Ovary (tissue), 9 donors: ENCODE results near the gene SPOCK1. TPM values are rescaled to one million over a fixed set of nuclear protein-coding genes. Genes with fewer than 3 reads are reported as not detected.

ENCODE experiments used
- DNase-seq, 5 donors: peaks; one replicate each; pipeline ENCODE4 v3.0.0-alpha.2; 2019 to 2020
- H3K27ac ChIP-seq, 2 donors: fragments of 200-600 bp; one replicate each; pipeline versions ENCODE4 v1.5.1 to v1.8.0; 2019 to 2022
- H3K27me3 ChIP-seq: fragments of 200-600 bp; one replicate; pipeline ENCODE4 v1.8.0; 2022
- H3K36me3 ChIP-seq: fragments of 200-600 bp; sonication (generic); one replicate; pipeline ENCODE4 v1.5.1; 2019
- H3K4me1 ChIP-seq: one replicate; pipeline ENCODE4 v1.8.1; 2013; ENCODE audit warnings: mild to moderate bottlenecking, moderate library complexity; ENCODE audit not compliant: insufficient read depth
- H3K4me3 ChIP-seq: fragments of 200-600 bp; sonication (generic); one replicate; pipeline ENCODE4 v1.5.1; 2017
- H3K9me3 ChIP-seq, 2 donors: fragments of 200-600 bp in 1 of 2; sonication (generic) in 1 of 2; one replicate each; pipeline versions ENCODE4 v1.5.1 to v1.8.1; 2013 to 2019; ENCODE audit warnings: mild to moderate bottlenecking in 1 of 2, moderate library complexity in 1 of 2
- EP300 ChIP-seq: sonication (generic); formaldehyde crosslinking; IDR thresholded peaks from one replicate; pipeline ENCODE4 v1.6.1; 2017; ENCODE audit warnings: antibody characterized with exemption
- POLR2A ChIP-seq: fragments of 450-650 bp; IDR thresholded peaks from one replicate; pipeline ENCODE4 v1.6.1; 2017; ENCODE audit warnings: antibody characterized with exemption, mild to moderate bottlenecking, moderate library complexity
- WGBS, 3 donors: extraction: QIAGEN DNeasy Blood & Tissue Kit in 1 of 3; methylation state at CpG; one replicate each; pipeline versions ENCODE4 v1.1.5 to v1.1.7; 2013 to 2017; 5-methylcytosine and 5-hydroxymethylcytosine counted together
- intact Hi-C, 4 donors: fragments of 100-400 bp; cut with DNase I; formaldehyde crosslinking; loops; one replicate each; pipeline versions ENCODE4 v1.11.0 to v1.15.1; 2022 to 2023
- polyA plus RNA-seq, 2 donors: library from polyadenylated mRNA; stranded (reverse); fragments of 200-250 nt in 1 of 2; fragments of 350-450 nt in 1 of 2; fragmentation: Illumina TruSeq in 1 of 2; extraction: RNeasy Lipid Tissue Mini Kit (QIAGEN cat#74804) in 1 of 2; gene quantifications; one replicate each; pipeline ENCODE4 v1.2.3, GENCODE V29; 2013 to 2014
- total RNA-seq, 7 donors: library from RNA; depleted of rRNA in 2 of 7; stranded (reverse); fragments of >200 nt in 2 of 7; fragmentation: NEBNext Ultra II Directional in 3 of 7; extraction: Animal tissue kit (Norgen Biotek cat#: 25700) in 3 of 7; gene quantifications; one replicate each; pipeline versions ENCODE4 v1.1.0 to v1.2.4, GENCODE V29; 2016 to 2023
- TF ChIP-seq, protein P1 (sequence below), 3 donors: fragments of 450-650 bp in 2 of 3; fragments of 200-600 bp in 1 of 3; IDR thresholded peaks; one replicate each; pipeline versions ENCODE4 v1.5.1 to v1.8.0; 2016 to 2022; ENCODE audit warnings: antibody characterized with exemption in 3 of 3, mild to moderate bottlenecking in 1 of 3
- donor health status: DM: no; HTN: no; CAD: no; lungs with moderate emphysema.
- donor health status: DM: no; HTN: no; CAD: no.
- donor health status: Bipolar disorder and iron deficiency.
- donor health status: DM: yes; HTN: yes; CAD: no.
- donor health status: DM: no; HTN: no; CAD: no.
- donor health status: DM: yes; HTN: yes; CAD: no.

The SPOCK1 gene
- total and polyA plus RNA-seq, 9 donors: 1.3 to 42.6 (median 10.8) TPM

DNA sequence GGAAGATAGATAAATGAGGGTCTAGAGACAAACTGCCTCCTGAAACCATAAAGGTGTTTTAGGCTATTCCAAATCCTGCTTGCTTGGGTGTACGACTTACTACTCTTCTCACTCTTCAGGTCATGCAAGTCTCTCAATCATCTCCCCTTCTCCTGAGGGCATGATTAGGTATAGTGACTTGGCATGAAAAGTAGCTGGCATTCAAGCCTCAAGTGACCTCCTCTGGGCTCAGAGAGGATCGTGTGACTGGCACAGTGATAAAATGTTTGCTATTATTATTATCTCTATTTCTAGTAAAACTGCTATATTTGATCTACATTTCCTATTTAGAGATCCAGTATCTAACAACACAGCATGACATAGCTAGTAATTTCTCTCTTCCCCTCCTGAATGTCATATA, 494.8 kb downstream of the SPOCK1 start:
- WGBS, 3 donors: 67 to 89% (median 69%) methylated on average over 2 of the region's 2 CpGs
- no peak for DNase-seq
- Histone ChIP-seq H3K9me3 (no peaks in the 10 kb centered on the region), H3K27ac (no peak overlapping the region), H3K27me3 (no peaks in the 10 kb centered on the region), H3K36me3 (no peaks in the 10 kb centered on the region), H3K4me1 (no peaks in the 10 kb centered on the region), H3K4me3 (no peak overlapping the region)
- TF ChIP-seq POLR2A (no peak), EP300 (no peak)
- TF ChIP-seq, protein P1, sequence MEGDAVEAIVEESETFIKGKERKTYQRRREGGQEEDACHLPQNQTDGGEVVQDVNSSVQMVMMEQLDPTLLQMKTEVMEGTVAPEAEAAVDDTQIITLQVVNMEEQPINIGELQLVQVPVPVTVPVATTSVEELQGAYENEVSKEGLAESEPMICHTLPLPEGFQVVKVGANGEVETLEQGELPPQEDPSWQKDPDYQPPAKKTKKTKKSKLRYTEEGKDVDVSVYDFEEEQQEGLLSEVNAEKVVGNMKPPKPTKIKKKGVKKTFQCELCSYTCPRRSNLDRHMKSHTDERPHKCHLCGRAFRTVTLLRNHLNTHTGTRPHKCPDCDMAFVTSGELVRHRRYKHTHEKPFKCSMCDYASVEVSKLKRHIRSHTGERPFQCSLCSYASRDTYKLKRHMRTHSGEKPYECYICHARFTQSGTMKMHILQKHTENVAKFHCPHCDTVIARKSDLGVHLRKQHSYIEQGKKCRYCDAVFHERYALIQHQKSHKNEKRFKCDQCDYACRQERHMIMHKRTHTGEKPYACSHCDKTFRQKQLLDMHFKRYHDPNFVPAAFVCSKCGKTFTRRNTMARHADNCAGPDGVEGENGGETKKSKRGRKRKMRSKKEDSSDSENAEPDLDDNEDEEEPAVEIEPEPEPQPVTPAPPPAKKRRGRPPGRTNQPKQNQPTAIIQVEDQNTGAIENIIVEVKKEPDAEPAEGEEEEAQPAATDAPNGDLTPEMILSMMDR (IDR thresholded peaks at IDR 0.05): no peak
- intact Hi-C loops: no loop called here

DNA sequence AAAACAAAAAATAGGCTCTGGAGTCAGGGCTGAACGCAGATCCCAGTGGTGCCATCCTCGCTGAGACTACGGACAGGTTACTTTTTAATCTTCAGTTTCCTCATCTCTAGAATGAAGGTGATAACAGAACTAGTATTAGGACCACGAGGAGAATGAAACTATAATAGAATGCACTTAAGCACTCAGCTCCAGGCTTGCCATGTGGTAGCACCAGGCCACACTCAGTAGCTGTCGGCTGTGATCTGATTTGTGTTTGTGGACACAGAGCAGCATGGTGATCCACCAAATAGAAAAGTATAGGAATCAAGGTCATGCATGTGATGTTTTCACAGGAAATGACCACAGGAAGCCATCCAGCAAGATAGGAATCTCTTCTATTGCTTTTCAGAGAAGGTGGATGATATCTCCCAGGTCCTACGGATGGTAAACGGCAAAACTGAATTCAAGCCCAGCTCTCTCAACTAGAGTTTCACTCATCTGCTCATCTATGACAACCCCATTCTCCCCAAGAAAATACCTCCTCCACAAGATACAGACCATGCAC, 498.0 kb downstream of the SPOCK1 start:
- no peak overlapping the region for H3K27ac ChIP-seq
- no peaks in the 10 kb centered on the region for H3K9me3 ChIP-seq
- no peak for DNase-seq
- no peaks in the 10 kb centered on the region for H3K4me1 ChIP-seq
- H3K27me3 ChIP-seq: no peaks in the 10 kb centered on the region
- 80 to 88% (median 82%) methylated on average over 7 of the region's 7 CpGs for WGBS, 3 donors
- intact Hi-C loops: no loop called here
- H3K4me3 ChIP-seq: no peak overlapping the region
- no peak for TF ChIP-seq EP300
- TF ChIP-seq, protein P1 (IDR thresholded peaks at IDR 0.05): no peak
- TF ChIP-seq POLR2A: no peak
- H3K36me3 ChIP-seq: no peaks in the 10 kb centered on the region

DNA sequence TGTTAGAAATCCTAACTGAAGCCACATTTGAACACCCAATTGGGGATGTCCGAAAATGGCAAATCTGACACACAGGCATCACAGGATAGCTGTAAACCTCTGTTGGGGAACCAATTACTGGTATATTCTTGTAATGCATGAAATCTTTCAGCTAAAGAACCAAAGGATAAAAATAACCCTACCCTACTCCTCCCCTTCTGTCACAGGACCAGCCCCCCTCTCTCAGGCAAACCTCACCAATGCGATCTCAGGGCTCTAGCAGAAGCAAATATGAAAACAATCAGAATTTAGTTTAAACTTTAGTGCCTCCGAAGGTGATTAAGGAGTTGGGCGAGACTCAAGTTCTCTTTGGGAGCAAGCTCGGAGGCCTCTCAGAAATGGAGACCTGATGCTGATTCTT, 499.3 kb downstream of the SPOCK1 start:
- TF ChIP-seq, protein P1 (IDR thresholded peaks at IDR 0.05): no peak
- TF ChIP-seq EP300 (no peak), POLR2A (no peak)
- WGBS, 3 donors: 38 to 58% (median 45%) methylated on average over 5 of the region's 5 CpGs
- Histone ChIP-seq H3K36me3 (no peaks in the 10 kb centered on the region), H3K27me3 (no peaks in the 10 kb centered on the region), H3K27ac (no peak overlapping the region), H3K4me1 (no peaks in the 10 kb centered on the region), H3K9me3 (no peaks in the 10 kb centered on the region), H3K4me3 (no peak overlapping the region)
- intact Hi-C loops: no loop called here
- DNase-seq: no peak

DNA sequence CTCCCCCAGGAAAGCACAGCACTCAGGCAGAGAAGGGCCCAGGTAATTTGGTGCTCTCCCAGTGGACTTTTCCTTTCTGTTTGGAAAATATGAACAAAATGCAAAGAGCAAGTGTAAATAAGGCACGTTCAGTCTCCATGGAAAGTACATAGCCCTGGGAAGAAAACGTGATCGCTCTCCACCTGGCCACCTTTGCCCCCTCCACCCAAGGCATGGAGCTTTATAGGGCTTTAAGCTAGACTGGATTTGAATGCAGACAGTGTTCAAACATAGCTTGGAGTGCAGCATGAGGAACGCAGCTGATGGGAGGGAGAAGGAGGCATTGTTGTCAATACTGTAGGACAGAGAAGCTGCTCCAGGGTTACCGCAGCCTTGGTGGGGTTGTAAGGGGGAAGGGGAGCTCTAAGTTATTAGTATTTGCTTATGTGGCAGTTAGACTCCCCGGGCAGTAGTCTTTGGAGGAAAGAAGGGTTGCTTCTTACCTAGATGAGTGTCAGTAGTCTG, 500.2 kb downstream of the SPOCK1 start:
- Histone ChIP-seq H3K9me3 (no peaks in the 10 kb centered on the region), H3K36me3 (no peaks in the 10 kb centered on the region), H3K27ac (no peak overlapping the region), H3K4me1 (no peaks in the 10 kb centered on the region), H3K27me3 (no peaks in the 10 kb centered on the region), H3K4me3 (no peak overlapping the region)
- 68 to 75% (median 73%) methylated on average over 6 of the region's 6 CpGs for WGBS, 3 donors
- no peak for DNase-seq
- TF ChIP-seq, protein P1 (IDR thresholded peaks at IDR 0.05): no peak
- no peak for TF ChIP-seq POLR2A
- no peak for TF ChIP-seq EP300
- intact Hi-C loops: no loop called here
